ENCODE data around the gene PRG2.

Gene PRG2

GRCh38 chr11:57397394-57397990 is 7.0 kb upstream of the PRG2 start:
- no peak for DNase-seq (ENCODE audit: low read depth in 2 of 3, low spot score in 1 of 3)

- DNase-seq (ENCODE audit: low read depth in 2 of 3, low spot score in 1 of 3) = no peak
Observed at GRCh38 chr11:57396744-57397143, 6.3 kb upstream of the PRG2 start.

- DNase-seq (ENCODE audit: low read depth in 2 of 3, low spot score in 1 of 3) = no peak
Observed at GRCh38 chr11:57395905-57396623, 5.6 kb upstream of the PRG2 start.

GRCh38 chr11:57394203-57394965 is 3.9 kb upstream of the PRG2 start:
- no peak for DNase-seq (ENCODE audit: low read depth in 2 of 3, low spot score in 1 of 3)

- DNase-seq (ENCODE audit: low read depth in 2 of 3, low spot score in 1 of 3) = no peak
Observed at GRCh38 chr11:57392763-57393105, 2.3 kb upstream of the PRG2 start.

GRCh38 chr11:57392066-57392762 is 1.8 kb upstream of the PRG2 start:
- DNase-seq (ENCODE audit: low read depth in 2 of 3, low spot score in 1 of 3) = no peak

GRCh38 chr11:57391539-57391938 is 1.1 kb upstream of the PRG2 start:
- DNase-seq (ENCODE audit: low read depth in 2 of 3, low spot score in 1 of 3) = no peak

- no peak for DNase-seq (ENCODE audit: low read depth in 2 of 3, low spot score in 1 of 3)
Observed at GRCh38 chr11:57391111-57391510, 661 bp upstream of the PRG2 start.

GRCh38 chr11:57387289-57388030 is 3.0 kb downstream of the PRG2 start:
- DNase-seq (ENCODE audit: low read depth in 2 of 3, low spot score in 1 of 3) = no peak

- no peak for DNase-seq (ENCODE audit: low read depth in 2 of 3, low spot score in 1 of 3)
Observed at GRCh38 chr11:57386178-57386940, 4.1 kb downstream of the PRG2 start.

GRCh38 chr11:57380975-57381374 is 9.5 kb downstream of the PRG2 start, which contains the start of gene PRG3:
PRG3 (minus strand) TSS chr11:57381150; CDS start chr11:57380708, 442 bp downstream.
- DNase-seq (ENCODE audit: low read depth in 2 of 3, low spot score in 1 of 3) = no peak

GRCh38 chr11:57379732-57380131 is 10.7 kb downstream of the PRG2 start:
- no peak for DNase-seq (ENCODE audit: low read depth in 2 of 3, low spot score in 1 of 3)

GRCh38 chr11:57378186-57378585 is 12.3 kb downstream of the PRG2 start:
- DNase-seq (ENCODE audit: low read depth in 2 of 3, low spot score in 1 of 3) = no peak

GRCh38 chr11:57377107-57377506 is 13.3 kb downstream of the PRG2 start:
- no peak for DNase-seq (ENCODE audit: low read depth in 2 of 3, low spot score in 1 of 3)

GRCh38 chr11:57376095-57377090 is 14.1 kb downstream of the PRG2 start:
- no peak for DNase-seq (ENCODE audit: low read depth in 2 of 3, low spot score in 1 of 3)

- no peak for DNase-seq (ENCODE audit: low read depth in 2 of 3, low spot score in 1 of 3)
Observed at GRCh38 chr11:57375490-57375889, 15.0 kb downstream of the PRG2 start.

- no peak for DNase-seq (ENCODE audit: low read depth in 2 of 3, low spot score in 1 of 3)
Observed at GRCh38 chr11:57374966-57375365, 15.5 kb downstream of the PRG2 start.

- no peak for DNase-seq (ENCODE audit: low read depth in 2 of 3, low spot score in 1 of 3)
Observed at GRCh38 chr11:57373146-57373545, 17.3 kb downstream of the PRG2 start.

- DNase-seq (ENCODE audit: low read depth in 2 of 3, low spot score in 1 of 3) = no peak
Observed at GRCh38 chr11:57370941-57371340, 19.5 kb downstream of the PRG2 start.

All from stimulated activated CD4-positive, alpha-beta T cell treated with anti-CD3 and anti-CD28 coated beads, Interleukin-12 subunit alpha, Interleukin-12 subunit beta, amount 100 ng/mL, for 48 hours (primary cell).